ENCODE results near the gene MRPL10.

GRCh38 chr17:47860386-47860785 is 29.0 kb upstream of the MRPL10 start:
- TF ChIP-seq POLR2A (IDR thresholded peaks at IDR 0.05) = no peak
- TF ChIP-seq, protein P1, sequence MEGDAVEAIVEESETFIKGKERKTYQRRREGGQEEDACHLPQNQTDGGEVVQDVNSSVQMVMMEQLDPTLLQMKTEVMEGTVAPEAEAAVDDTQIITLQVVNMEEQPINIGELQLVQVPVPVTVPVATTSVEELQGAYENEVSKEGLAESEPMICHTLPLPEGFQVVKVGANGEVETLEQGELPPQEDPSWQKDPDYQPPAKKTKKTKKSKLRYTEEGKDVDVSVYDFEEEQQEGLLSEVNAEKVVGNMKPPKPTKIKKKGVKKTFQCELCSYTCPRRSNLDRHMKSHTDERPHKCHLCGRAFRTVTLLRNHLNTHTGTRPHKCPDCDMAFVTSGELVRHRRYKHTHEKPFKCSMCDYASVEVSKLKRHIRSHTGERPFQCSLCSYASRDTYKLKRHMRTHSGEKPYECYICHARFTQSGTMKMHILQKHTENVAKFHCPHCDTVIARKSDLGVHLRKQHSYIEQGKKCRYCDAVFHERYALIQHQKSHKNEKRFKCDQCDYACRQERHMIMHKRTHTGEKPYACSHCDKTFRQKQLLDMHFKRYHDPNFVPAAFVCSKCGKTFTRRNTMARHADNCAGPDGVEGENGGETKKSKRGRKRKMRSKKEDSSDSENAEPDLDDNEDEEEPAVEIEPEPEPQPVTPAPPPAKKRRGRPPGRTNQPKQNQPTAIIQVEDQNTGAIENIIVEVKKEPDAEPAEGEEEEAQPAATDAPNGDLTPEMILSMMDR (IDR thresholded peaks at IDR 0.05) = no peak

Measured in tibial nerve (tissue), 3 donors.